ENCODE measurements around the gene GOT1.

Gene GOT1

GRCh38 chr10:99369551-99369950 is 60.9 kb downstream of the GOT1 start:
- Histone ChIP-seq H3K27ac (ENCODE audit: extremely low read depth, low read depth, low read length) (no peak overlapping the region), H3K9me3 (ENCODE audit: control insufficient read depth, insufficient read depth, low read depth, low read length) (no peaks in the 10 kb centered on the region), H3K4me1 (ENCODE audit: control insufficient read depth, insufficient read depth, low read length) (peaks cover 5% of the 10 kb centered on the region), H3K36me3 (ENCODE audit: control insufficient read depth in 2 of 2, insufficient read depth in 1 of 2, low read length in 2 of 2) (peaks cover 0 to 2% of the 10 kb centered on the region in 2 experiments; a peak in 1 of 3 replicates), H3K4me3 (ENCODE audit: low read depth, low read length) (no peak overlapping the region)
- CTCF ChIA-PET, result interaction anchor here (0.8 to 1.5 kb wide), 5 partner anchors 10 to 578 kb away, joined by 3 to 5 read pairs (median 3); no protein-coding TSS in a partner anchor
- no peak for TF ChIP-seq REPIN1 (tag by site-specific recombination; IDR thresholded peaks at IDR 0.05; ENCODE audit: low read depth)
- no peak for TF ChIP-seq ZNF391 (tag by site-specific recombination; IDR thresholded peaks at IDR 0.05; ENCODE audit: borderline replicate concordance, low read depth)
- no peak for TF ChIP-seq ZBTB17 (tag by site-specific recombination; IDR thresholded peaks at IDR 0.05)
- no peak for TF ChIP-seq ZBTB7A (tag by site-specific recombination; IDR thresholded peaks at IDR 0.05; ENCODE audit: low read depth)
- TF ChIP-seq ZNF18 (tag by site-specific recombination; IDR thresholded peaks at IDR 0.05), result no peak
- no peak for TF ChIP-seq ZNF501 (tag by site-specific recombination; IDR thresholded peaks at IDR 0.05)
- no peak for TF ChIP-seq KLF1 (tag by site-specific recombination; IDR thresholded peaks at IDR 0.05)
- TF ChIP-seq ZNF830 (tag by site-specific recombination; IDR thresholded peaks at IDR 0.05; ENCODE audit: low read depth), result no peak
- no peak for TF ChIP-seq ZNF221 (tag by site-specific recombination; IDR thresholded peaks at IDR 0.05; ENCODE audit: borderline replicate concordance)
- no peak for TF ChIP-seq GLI4 (tag by site-specific recombination; IDR thresholded peaks at IDR 0.05)
- no peak for TF ChIP-seq ZNF341 (tag by site-specific recombination; IDR thresholded peaks at IDR 0.05; ENCODE audit: low read depth)
- TF ChIP-seq ZNF704 (tag by site-specific recombination; IDR thresholded peaks at IDR 0.05), result no peak
- no peak for TF ChIP-seq SCRT2 (tag by site-specific recombination; IDR thresholded peaks at IDR 0.05)
- POLR2A ChIA-PET, result no interaction called here

GRCh38 chr10:99369126-99369525 is 61.3 kb downstream of the GOT1 start:
- ChIA-PET POLR2A (no interaction called here), CTCF (interaction anchor here (0.8 to 1.5 kb wide), 3 partner anchors 10 to 577 kb away, joined by 3 to 5 read pairs (median 4); no protein-coding TSS in a partner anchor)

More at GRCh38 chr10:99369126-99369525, 61.3 kb downstream of the GOT1 start:
- H3K27ac ChIP-seq (ENCODE audit: extremely low read depth, low read depth, low read length), result no peak overlapping the region
- H3K4me1 ChIP-seq (ENCODE audit: control insufficient read depth, insufficient read depth, low read length), result peaks cover under 1% of the 10 kb centered on the region; the same call in 1 of the 2 replicates
- H3K9me3 ChIP-seq (ENCODE audit: control insufficient read depth, insufficient read depth, low read depth, low read length), result no peaks in the 10 kb centered on the region
- TF ChIP-seq ZNF175 (tag by site-specific recombination; IDR thresholded peaks at IDR 0.05) (no peak), OSR2 (tag by site-specific recombination; IDR thresholded peaks at IDR 0.05) (no peak), ZNF629 (tag by site-specific recombination; IDR thresholded peaks at IDR 0.05) (no peak), EGR2 (tag by site-specific recombination; IDR thresholded peaks at IDR 0.05; ENCODE audit: low read depth) (no peak), ZNF16 (tag by site-specific recombination; IDR thresholded peaks at IDR 0.05; ENCODE audit: low read depth) (no peak), ZBTB21 (tag by site-specific recombination; IDR thresholded peaks at IDR 0.05) (no peak), ZNF645 (tag by site-specific recombination; IDR thresholded peaks at IDR 0.05) (no peak), ZNF18 (tag by site-specific recombination; IDR thresholded peaks at IDR 0.05) (no peak), ZSCAN23 (tag by site-specific recombination; IDR thresholded peaks at IDR 0.05) (no peak), ZNF366 (tag by site-specific recombination; conservative IDR thresholded peaks at IDR 0.05) (no peak), ZNF202 (tag by site-specific recombination; IDR thresholded peaks at IDR 0.05; ENCODE audit: borderline replicate concordance) (no peak), INSM2 (tag by site-specific recombination; IDR thresholded peaks at IDR 0.05) (no peak), AEBP2 (tag by site-specific recombination; IDR thresholded peaks at IDR 0.05; ENCODE audit: borderline replicate concordance) (no peak), ZNF561 (tag by site-specific recombination; IDR thresholded peaks at IDR 0.05; ENCODE audit: borderline replicate concordance) (no peak)
- H3K4me3 ChIP-seq (ENCODE audit: low read depth, low read length), result no peak overlapping the region
- H3K36me3 ChIP-seq (ENCODE audit: control insufficient read depth in 2 of 2, insufficient read depth in 1 of 2, low read length in 2 of 2), result peaks cover 0 to 6% of the 10 kb centered on the region in 2 experiments; a peak in 1 of 3 replicates
